GM23338 (cell line): ENCODE measurements around the gene MIER2. TPM values are rescaled to one million over a fixed set of nuclear protein-coding genes. Genes with fewer than 3 reads are reported as not detected.

Experiments
- ATAC-seq: fragments of 200-7000 bp; cut with Tn5 transposase; 3 replicates; pipeline ENCODE4 v1.9.1; 2020
- DNase-seq: peaks from one replicate; pipeline ENCODE4 v3.0.0-alpha.2; 2015; ENCODE audit warnings: low spot score
- H2AFZ ChIP-seq: fragments of 200-600 bp; sonication (generic); 2 replicates; pipeline ENCODE4 v1.8.0; 2016; ENCODE audit warnings: antibody characterized with exemption, mild to moderate bottlenecking, moderate library complexity
- H3F3A ChIP-seq: fragments of 200-600 bp; sonication (generic); replicated peaks from 2 replicates; pipeline ENCODE4 v1.8.0; 2017; ENCODE audit warnings: antibody characterized with exemption, mixed run types, low read depth
- H3K27ac ChIP-seq: fragments of 200-600 bp; sonication (generic); 2 replicates; pipeline ENCODE4 v1.6.1; 2016; ENCODE audit warnings: low read depth
- H3K27me3 ChIP-seq: fragments of 200-600 bp; sonication (generic); 2 replicates; pipeline ENCODE4 v1.8.0; 2016; ENCODE audit warnings: mild to moderate bottlenecking, mixed run types, moderate library complexity; ENCODE audit not compliant: insufficient read depth
- H3K36me3 ChIP-seq: fragments of 200-600 bp; sonication (generic); 2 replicates; pipeline ENCODE4 v1.8.0; 2016; ENCODE audit warnings: mild to moderate bottlenecking; ENCODE audit not compliant: insufficient read depth
- H3K4me1 ChIP-seq: fragments of 200-600 bp; sonication (generic); 2 replicates; pipeline ENCODE4 v1.8.0; 2016; ENCODE audit warnings: mild to moderate bottlenecking, moderate library complexity; ENCODE audit not compliant: insufficient read depth
- H3K4me2 ChIP-seq: fragments of 200-600 bp; sonication (generic); 2 replicates; pipeline ENCODE4 v1.7.1; 2017; ENCODE audit warnings: mixed run types
- H3K4me3 ChIP-seq: fragments of 200-600 bp; sonication (generic); 2 replicates; pipeline ENCODE4 v1.6.1; 2016; ENCODE audit warnings: mixed run types
- H3K79me2 ChIP-seq: fragments of 200-600 bp; sonication (generic); replicated peaks from 2 replicates; pipeline ENCODE4 v1.8.0; 2017; ENCODE audit warnings: mild to moderate bottlenecking; ENCODE audit not compliant: insufficient read depth
- H3K9me2 ChIP-seq: fragments of 200-600 bp; sonication (generic); 2 replicates; pipeline ENCODE4 v1.8.0; 2017; ENCODE audit not compliant: insufficient read depth
- H4K20me1 ChIP-seq: fragments of 200-600 bp; sonication (generic); replicated peaks from 2 replicates; pipeline ENCODE4 v1.8.0; 2017; ENCODE audit warnings: mild to moderate bottlenecking; ENCODE audit not compliant: insufficient read depth
- H3K27ac Mint-ChIP-seq: 2 replicates; pipeline ENCODE4 v1.8.0; 2020; ENCODE audit warnings: inconsistent platforms, mild to moderate bottlenecking, moderate library complexity, mixed read lengths
- H3K27me3 Mint-ChIP-seq: 3 replicates; pipeline ENCODE4 v1.8.0; 2022; ENCODE audit warnings: low read depth, mild to moderate bottlenecking, moderate library complexity, mixed read lengths, inconsistent platforms; ENCODE audit not compliant: insufficient read depth, poor library complexity
- H3K36me3 Mint-ChIP-seq: 3 replicates; pipeline ENCODE4 v1.8.0; 2021; ENCODE audit warnings: low read depth, mild to moderate bottlenecking, inconsistent platforms, moderate library complexity, mixed read lengths
- H3K4me1 Mint-ChIP-seq: 3 replicates; pipeline ENCODE4 v1.8.0; 2020; ENCODE audit warnings: mild to moderate bottlenecking, inconsistent platforms, mixed read lengths
- H3K4me3 Mint-ChIP-seq: 3 replicates; pipeline ENCODE4 v1.8.0; 2021; ENCODE audit warnings: moderate library complexity, mild to moderate bottlenecking, inconsistent platforms, mixed read lengths
- H3K9me3 Mint-ChIP-seq: 3 replicates; pipeline ENCODE4 v1.8.0; 2020; ENCODE audit warnings: moderate library complexity, mild to moderate bottlenecking, inconsistent platforms, mixed read lengths
- JUNB ChIP-seq: IDR thresholded peaks from one replicate; pipeline ENCODE4 v1.6.1; 2016; ENCODE audit warnings: antibody characterized with exemption; ENCODE audit not compliant: unreplicated experiment
- POLR2AphosphoS5 ChIP-seq: IDR thresholded peaks from 2 replicates; pipeline ENCODE4 v1.6.1; 2016; ENCODE audit warnings: antibody characterized with exemption, low read depth
- STAT1 ChIP-seq: IDR thresholded peaks from one replicate; pipeline ENCODE4 v1.6.1; 2016; ENCODE audit warnings: antibody characterized with exemption; ENCODE audit not compliant: unreplicated experiment
- ZNF114 ChIP-seq: fragments of 250-450 bp; sonication (Bioruptor Pico); IDR thresholded peaks from 2 replicates; pipeline ENCODE4 v1.5.0; 2020; ENCODE audit warnings: mild to moderate bottlenecking, moderate library complexity
- polyA plus RNA-seq: library from polyadenylated mRNA; unstranded; fragments of >200 nt; fragmentation: Nextera tagmentation; extraction: Ambion mirVana; gene quantifications from 2 replicates; pipeline ENCODE4 v1.2.1, GENCODE V29; 2016
- total RNA-seq: library from RNA; depleted of rRNA; stranded (reverse); fragments of >200 nt; shearing (Covaris generic); gene quantifications from 2 replicates; pipeline ENCODE4 v1.2.3, GENCODE V29; 2014
- TF ChIP-seq, protein P1 (sequence below): fragments of 250-450 bp; sonication (Bioruptor Pico); IDR thresholded peaks from 2 replicates; pipeline ENCODE4 v1.5.0; 2020; ENCODE audit warnings: mild to moderate bottlenecking, moderate library complexity
- TF ChIP-seq, protein P2 (sequence below): IDR thresholded peaks from 2 replicates; pipeline ENCODE4 v1.6.1; 2016; ENCODE audit warnings: antibody characterized with exemption
- TF ChIP-seq, protein P3 (sequence below), 2 experiments: fragments of 200-600 bp in 1 of 2; sonication (generic) in 1 of 2; conservative IDR thresholded peaks; 2 replicates each; pipeline versions ENCODE4 v1.5.1 to v1.6.1; 2016 to 2017; ENCODE audit warnings: antibody characterized with exemption in 2 of 2, low read depth in 2 of 2, mild to moderate bottlenecking in 2 of 2, moderate library complexity in 1 of 2

Gene MIER2
- total and polyA plus RNA-seq, 2 experiments from 2014 or later: 30.2 to 37.9 TPM

DNA sequence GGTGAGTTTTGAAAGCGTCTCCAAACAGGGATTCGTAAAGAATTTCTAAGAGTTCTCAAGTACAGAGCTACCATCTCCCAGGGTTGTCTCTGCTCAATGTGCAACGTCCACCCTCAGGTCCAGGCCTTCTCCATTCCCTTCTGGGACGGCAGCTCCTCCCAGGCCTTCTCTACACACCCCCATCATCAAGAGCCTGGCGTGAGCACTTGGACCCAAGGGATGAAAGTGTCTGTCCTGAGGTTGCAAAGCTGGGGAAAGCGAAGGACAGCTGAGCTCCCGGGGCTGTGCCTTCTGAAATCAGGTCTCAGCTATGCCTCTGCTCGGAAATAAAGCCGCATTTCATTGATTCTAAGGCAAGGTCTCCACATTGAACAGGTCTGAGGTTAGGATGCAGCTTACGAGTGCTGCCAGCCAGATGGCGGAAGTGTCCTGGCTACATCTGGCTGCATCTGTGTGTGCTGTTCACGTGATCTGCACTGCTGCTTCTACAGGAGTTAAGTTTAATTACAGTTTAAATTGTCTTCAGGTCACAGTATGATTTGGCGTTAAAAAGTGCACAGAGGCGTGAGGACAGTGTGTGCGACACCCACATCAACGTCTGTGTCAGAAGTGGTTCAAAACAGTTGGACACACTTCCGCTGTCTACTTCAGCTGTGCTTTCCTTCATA, 27.0 kb upstream of the MIER2 start:
- H3K36me3 ChIP-seq: no peaks in the 10 kb centered on the region
- Mint-ChIP-seq H3K27ac (no peak overlapping the region), H3K4me1 (no peaks in the 10 kb centered on the region; the same call in 2 of the 3 replicates), H3K36me3 (peaks cover 6% of the 10 kb centered on the region; the same call in 1 of the 3 replicates), H3K27me3 (peaks cover 13% of the 10 kb centered on the region), H3K4me3 (no peak overlapping the region), H3K9me3 (peaks cover 15% of the 10 kb centered on the region; the same call in 2 of the 3 replicates)
- no peak overlapping the region for H3K4me3 ChIP-seq
- no peak overlapping the region for H3K4me2 ChIP-seq
- no peaks in the 10 kb centered on the region for H4K20me1 ChIP-seq
- no peaks in the 10 kb centered on the region for H3K9me2 ChIP-seq
- ATAC-seq (no peak), DNase-seq (no peak)
- no peaks in the 10 kb centered on the region for H3K27me3 ChIP-seq
- H3F3A ChIP-seq: no peaks in the 10 kb centered on the region
- no peaks in the 10 kb centered on the region for H3K4me1 ChIP-seq
- H3K79me2 ChIP-seq: no peaks in the 10 kb centered on the region
- TF ChIP-seq ZNF114 (CRISPR knock-in tag): no peak
- no peak overlapping the region for H2AFZ ChIP-seq
- H3K27ac ChIP-seq: no peak overlapping the region

DNA sequence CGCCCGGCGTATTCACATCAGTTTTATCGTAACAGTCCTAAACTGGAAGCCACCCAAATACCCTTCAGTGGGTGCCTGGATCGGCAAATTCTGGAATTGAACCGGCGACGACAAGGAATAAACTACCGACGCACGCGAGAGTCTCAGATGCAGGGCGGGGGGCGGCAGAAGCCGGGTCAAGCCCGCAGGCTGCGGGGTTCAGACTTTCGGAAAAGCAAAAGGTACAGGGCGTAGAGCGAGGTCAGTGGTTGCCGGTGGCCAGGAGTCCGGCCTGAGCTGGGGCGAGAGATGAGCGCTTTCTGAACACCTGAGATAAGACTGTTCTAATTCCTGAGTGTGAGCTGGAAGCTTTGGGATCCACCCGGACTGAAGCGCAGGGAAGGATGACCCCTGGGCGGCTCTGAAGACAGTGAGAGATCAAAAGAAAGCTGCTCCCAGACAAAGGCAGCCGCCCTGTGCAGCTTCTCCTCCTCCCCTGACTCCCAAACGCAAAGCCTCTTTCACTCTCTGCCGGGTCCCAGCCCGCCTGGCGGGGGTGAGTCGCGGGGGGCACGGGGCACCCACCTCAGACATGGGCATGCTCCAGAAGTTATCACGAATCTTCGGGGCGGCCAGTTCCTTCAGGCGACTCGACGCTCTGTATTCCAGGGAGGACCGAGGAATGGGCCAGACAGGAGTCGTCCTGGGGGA, 26.2 kb upstream of the MIER2 start:
- ATAC-seq: no peak
- H3K4me2 ChIP-seq: no peak overlapping the region
- peaks cover 6% of the 10 kb centered on the region; the same call in 1 of the 3 replicates for H3K36me3 Mint-ChIP-seq
- TF ChIP-seq, protein P1, sequence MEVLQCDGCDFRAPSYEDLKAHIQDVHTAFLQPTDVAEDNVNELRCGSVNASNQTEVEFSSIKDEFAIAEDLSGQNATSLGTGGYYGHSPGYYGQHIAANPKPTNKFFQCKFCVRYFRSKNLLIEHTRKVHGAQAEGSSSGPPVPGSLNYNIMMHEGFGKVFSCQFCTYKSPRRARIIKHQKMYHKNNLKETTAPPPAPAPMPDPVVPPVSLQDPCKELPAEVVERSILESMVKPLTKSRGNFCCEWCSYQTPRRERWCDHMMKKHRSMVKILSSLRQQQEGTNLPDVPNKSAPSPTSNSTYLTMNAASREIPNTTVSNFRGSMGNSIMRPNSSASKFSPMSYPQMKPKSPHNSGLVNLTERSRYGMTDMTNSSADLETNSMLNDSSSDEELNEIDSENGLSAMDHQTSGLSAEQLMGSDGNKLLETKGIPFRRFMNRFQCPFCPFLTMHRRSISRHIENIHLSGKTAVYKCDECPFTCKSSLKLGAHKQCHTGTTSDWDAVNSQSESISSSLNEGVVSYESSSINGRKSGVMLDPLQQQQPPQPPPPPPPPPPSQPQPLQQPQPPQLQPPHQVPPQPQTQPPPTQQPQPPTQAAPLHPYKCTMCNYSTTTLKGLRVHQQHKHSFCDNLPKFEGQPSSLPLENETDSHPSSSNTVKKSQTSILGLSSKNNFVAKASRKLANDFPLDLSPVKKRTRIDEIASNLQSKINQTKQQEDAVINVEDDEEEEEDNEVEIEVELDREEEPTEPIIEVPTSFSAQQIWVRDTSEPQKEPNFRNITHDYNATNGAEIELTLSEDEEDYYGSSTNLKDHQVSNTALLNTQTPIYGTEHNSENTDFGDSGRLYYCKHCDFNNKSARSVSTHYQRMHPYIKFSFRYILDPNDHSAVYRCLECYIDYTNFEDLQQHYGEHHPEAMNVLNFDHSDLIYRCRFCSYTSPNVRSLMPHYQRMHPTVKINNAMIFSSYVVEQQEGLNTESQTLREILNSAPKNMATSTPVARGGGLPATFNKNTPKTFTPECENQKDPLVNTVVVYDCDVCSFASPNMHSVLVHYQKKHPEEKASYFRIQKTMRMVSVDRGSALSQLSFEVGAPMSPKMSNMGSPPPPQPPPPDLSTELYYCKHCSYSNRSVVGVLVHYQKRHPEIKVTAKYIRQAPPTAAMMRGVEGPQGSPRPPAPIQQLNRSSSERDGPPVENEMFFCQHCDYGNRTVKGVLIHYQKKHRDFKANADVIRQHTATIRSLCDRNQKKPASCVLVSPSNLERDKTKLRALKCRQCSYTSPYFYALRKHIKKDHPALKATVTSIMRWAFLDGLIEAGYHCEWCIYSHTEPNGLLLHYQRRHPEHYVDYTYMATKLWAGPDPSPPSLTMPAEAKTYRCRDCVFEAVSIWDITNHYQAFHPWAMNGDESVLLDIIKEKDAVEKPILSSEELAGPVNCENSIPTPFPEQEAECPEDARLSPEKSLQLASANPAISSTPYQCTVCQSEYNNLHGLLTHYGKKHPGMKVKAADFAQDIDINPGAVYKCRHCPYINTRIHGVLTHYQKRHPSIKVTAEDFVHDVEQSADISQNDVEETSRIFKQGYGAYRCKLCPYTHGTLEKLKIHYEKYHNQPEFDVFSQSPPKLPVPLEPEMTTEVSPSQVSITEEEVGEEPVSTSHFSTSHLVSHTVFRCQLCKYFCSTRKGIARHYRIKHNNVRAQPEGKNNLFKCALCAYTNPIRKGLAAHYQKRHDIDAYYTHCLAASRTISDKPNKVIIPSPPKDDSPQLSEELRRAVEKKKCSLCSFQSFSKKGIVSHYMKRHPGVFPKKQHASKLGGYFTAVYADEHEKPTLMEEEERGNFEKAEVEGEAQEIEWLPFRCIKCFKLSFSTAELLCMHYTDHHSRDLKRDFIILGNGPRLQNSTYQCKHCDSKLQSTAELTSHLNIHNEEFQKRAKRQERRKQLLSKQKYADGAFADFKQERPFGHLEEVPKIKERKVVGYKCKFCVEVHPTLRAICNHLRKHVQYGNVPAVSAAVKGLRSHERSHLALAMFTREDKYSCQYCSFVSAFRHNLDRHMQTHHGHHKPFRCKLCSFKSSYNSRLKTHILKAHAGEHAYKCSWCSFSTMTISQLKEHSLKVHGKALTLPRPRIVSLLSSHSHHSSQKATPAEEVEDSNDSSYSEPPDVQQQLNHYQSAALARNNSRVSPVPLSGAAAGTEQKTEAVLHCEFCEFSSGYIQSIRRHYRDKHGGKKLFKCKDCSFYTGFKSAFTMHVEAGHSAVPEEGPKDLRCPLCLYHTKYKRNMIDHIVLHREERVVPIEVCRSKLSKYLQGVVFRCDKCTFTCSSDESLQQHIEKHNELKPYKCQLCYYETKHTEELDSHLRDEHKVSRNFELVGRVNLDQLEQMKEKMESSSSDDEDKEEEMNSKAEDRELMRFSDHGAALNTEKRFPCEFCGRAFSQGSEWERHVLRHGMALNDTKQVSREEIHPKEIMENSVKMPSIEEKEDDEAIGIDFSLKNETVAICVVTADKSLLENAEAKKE (CRISPR knock-in tag): no peak
- TF ChIP-seq, protein P2, sequence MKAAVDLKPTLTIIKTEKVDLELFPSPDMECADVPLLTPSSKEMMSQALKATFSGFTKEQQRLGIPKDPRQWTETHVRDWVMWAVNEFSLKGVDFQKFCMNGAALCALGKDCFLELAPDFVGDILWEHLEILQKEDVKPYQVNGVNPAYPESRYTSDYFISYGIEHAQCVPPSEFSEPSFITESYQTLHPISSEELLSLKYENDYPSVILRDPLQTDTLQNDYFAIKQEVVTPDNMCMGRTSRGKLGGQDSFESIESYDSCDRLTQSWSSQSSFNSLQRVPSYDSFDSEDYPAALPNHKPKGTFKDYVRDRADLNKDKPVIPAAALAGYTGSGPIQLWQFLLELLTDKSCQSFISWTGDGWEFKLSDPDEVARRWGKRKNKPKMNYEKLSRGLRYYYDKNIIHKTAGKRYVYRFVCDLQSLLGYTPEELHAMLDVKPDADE: no peak
- TF ChIP-seq ZNF114 (CRISPR knock-in tag) (no peak), JUNB (no peak), STAT1 (no peak), POLR2AphosphoS5 (no peak)
- TF ChIP-seq, protein P3, sequence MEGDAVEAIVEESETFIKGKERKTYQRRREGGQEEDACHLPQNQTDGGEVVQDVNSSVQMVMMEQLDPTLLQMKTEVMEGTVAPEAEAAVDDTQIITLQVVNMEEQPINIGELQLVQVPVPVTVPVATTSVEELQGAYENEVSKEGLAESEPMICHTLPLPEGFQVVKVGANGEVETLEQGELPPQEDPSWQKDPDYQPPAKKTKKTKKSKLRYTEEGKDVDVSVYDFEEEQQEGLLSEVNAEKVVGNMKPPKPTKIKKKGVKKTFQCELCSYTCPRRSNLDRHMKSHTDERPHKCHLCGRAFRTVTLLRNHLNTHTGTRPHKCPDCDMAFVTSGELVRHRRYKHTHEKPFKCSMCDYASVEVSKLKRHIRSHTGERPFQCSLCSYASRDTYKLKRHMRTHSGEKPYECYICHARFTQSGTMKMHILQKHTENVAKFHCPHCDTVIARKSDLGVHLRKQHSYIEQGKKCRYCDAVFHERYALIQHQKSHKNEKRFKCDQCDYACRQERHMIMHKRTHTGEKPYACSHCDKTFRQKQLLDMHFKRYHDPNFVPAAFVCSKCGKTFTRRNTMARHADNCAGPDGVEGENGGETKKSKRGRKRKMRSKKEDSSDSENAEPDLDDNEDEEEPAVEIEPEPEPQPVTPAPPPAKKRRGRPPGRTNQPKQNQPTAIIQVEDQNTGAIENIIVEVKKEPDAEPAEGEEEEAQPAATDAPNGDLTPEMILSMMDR (conservative IDR thresholded peaks at IDR 0.05; ENCODE audit: low read depth in 2 of 2): no peak

More for the DNA sequence above, 26.2 kb upstream of the MIER2 start:
- Mint-ChIP-seq H3K27ac (no peak overlapping the region), H3K9me3 (peaks cover 11% of the 10 kb centered on the region; the same call in 2 of the 3 replicates), H3K27me3 (peaks cover 13% of the 10 kb centered on the region), H3K4me1 (no peaks in the 10 kb centered on the region; the same call in 2 of the 3 replicates), H3K4me3 (no peak overlapping the region)
- H3K9me2 ChIP-seq: no peaks in the 10 kb centered on the region
- no peaks in the 10 kb centered on the region for H4K20me1 ChIP-seq
- no peak overlapping the region for H3K4me3 ChIP-seq
- H3K4me1 ChIP-seq: no peaks in the 10 kb centered on the region
- no peak for DNase-seq
- no peaks in the 10 kb centered on the region for H3K27me3 ChIP-seq
- no peaks in the 10 kb centered on the region for H3K36me3 ChIP-seq
- H2AFZ ChIP-seq: no peak overlapping the region
- no peaks in the 10 kb centered on the region for H3K79me2 ChIP-seq
- H3F3A ChIP-seq: no peaks in the 10 kb centered on the region
- no peak overlapping the region for H3K27ac ChIP-seq
